MV-4-11 (cell line): Measurements from ENCODE around the gene PNPLA5.
A peak's percentile ranks its signal among the peaks of the same experiment; 100 is the strongest.

Source experiments
- DNase-seq: peaks from one replicate; lab custom pipeline; 2025; lab: John Stamatoyannopoulos, UW

The PNPLA5 gene

DNA sequence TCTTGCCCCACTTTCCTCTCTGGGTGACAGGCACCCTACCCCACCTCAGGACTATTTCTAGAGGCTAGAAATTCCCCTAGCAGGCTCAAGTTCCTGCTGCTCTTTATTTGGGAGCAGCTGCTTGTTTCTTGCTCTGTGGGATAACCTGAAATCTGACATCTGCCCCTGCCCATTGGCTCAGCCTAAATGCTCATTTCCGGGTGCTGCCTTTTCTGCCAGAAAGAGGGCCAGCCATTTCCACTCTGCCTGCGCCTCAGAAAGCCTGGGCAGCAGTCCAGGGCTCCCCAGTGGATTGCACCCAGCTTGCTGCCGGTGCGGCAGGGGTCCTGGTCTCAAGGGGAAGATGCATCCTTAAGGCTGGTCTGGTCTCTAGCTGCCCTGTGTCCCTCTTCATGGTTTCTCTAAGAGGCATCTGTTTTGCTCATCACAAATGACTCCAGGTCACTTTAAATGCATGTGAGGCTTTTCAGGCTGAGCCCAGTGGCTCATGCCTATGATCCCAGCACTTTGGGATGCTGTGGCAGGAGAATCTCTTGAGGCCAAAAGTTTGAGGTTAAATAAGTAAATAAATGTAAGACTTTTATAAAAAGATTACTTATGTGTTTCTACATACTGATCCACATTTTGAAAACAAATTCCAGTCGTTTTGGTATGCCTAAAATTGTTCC is 10.3 kb upstream of the PNPLA5 start:
- DNase-seq: no peak

DNA sequence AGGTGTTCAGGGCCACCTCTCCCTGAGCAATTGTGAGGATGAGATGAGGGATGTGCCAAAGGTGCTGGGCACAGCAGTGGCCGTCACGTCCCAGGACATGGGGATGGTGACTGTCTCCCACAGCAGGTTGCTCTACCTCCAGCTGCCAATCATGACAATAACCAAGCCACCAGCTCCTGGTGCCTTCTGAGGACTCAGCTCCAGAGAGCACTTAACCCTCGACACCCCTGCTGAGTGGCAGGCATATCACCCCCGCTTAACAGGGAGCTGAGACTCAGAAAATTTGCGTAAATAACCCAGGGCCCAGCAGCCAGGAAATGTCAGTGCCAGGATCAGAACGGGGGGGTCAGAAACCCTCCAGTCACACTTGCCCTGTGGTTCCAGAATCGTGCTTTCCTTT is 8.4 kb upstream of the PNPLA5 start:
- DNase-seq: no peak

DNA sequence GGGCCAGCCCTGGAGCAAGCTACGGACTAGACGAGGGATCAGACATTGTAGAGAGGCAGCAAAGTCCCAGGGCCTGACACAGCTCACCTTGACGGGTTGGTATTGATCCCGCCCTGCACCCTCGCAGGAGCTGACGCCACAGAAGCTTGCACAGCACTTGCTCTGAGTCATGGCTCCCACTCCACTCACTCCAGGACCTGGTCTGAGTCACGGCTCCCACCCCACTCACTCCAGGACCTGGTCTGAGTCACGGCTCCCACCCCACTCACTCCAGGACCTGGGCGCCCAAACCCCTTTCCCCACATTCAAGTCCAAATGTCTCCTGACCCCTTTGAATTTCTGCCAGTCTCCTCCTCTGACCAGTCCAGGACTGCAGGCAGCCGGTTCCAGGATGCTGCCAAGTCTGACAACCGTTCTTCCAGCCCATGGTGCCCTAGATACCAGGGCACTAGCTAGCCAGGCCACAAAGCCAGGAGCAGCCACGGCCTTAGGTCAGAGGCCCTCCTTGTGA is 6.0 kb upstream of the PNPLA5 start:
- DNase-seq: no peak

DNA sequence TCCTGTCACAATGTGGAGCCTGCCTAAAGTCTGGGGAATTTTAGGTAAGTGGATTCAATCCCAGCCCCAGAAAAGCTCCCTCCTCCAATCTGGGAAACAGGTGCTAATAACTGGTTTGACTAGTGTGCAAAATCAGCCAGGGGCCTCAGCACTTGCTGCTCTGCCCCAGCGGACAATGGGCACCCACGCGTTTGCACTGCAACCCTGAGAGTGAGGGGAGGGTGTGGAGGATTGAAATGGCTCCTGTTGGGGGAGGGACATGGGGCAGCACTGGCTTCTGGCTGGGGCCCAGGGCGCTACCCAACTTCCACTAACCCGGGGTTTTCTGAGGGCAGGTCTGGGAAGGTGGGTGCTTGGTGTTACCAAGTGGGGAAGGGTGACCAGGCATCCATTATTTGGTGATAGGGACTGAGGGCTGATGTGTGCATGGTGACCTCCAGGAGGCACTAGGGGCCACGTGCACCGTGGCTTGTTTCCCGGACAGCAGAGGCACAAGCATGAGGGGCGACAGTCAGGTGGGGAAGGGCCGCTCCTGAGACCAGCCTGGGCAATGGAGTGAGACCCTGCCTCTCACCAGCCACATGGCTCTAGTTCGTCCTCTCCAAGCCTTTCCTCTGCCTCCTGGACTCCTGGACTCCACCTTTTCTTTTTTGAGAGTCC is 4.3 kb upstream of the PNPLA5 start:
- no peak for DNase-seq

DNA sequence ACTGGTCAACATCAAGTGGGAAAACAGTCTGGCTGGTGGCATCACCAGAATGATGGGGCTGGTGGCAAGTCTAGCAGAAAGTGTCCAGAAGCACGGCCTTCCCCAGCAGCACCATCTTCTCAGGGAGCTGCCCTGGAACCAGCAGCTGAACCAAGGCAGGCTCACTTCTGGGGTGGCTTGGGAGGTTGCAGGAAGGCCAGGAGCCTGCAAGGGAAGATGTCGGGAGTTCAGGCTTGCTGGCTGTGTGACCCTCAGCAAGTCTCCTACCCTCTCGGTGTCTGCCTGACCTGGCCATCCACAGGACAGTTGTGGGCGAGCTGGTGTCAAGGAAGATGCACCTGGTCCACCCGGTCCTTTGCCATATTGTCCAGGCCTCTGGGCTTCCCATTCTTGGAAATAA is 2.3 kb upstream of the PNPLA5 start:
- DNase-seq: no peak

DNA sequence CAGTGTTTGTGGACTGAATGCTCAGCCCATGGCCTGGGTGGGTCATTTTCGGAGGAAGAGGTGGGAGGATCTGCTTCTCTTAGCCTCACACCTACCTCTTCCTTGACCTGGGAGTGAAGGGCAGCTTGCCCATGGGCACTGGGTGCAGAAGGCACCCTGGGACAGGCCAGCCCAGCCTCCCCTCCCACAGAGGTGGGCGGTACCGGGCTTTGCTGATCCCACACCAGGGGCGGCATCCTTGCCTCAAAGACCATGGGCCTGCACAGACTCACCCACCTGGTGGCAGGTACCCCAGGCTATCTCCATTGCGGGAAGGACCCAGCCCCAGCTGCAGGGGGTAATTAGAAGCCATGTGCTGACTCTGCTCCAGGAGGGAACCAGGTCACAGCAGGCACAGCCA is 1.5 kb upstream of the PNPLA5 start:
- no peak for DNase-seq

DNA sequence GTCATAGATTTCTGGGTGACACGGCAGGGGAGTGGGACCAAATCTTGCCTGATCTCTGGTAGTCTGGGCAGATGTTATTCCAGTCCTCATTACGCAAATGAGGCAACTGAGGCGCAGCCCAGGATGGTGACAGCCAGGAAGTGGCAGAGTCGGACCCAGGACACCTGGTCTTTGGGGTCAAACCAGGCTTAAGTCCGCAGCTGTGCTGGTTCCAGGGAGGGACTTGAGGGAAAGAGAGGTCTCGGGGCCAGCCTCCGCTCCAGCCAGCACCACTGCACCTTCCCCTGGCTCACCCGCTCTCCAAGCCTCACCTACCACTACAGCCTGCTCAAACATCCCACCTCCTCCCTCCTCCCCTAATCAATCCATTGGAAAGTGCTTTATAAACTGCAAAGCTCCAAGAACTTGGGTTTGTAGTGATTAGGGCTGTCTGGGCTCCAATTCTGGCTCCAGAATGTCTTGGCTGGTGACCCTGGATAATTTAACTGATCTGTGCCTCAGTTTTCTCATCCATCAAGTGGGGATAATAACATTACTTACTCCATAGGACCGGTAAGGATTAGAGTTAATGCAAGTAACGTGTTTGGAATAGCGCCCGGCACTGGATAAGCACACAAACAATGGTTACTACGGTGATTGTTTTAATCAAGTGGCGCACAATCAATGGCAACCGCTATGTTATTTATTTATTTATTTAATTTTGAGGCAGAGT is 526 bp upstream of the PNPLA5 start:
- DNase-seq: no peak

DNA sequence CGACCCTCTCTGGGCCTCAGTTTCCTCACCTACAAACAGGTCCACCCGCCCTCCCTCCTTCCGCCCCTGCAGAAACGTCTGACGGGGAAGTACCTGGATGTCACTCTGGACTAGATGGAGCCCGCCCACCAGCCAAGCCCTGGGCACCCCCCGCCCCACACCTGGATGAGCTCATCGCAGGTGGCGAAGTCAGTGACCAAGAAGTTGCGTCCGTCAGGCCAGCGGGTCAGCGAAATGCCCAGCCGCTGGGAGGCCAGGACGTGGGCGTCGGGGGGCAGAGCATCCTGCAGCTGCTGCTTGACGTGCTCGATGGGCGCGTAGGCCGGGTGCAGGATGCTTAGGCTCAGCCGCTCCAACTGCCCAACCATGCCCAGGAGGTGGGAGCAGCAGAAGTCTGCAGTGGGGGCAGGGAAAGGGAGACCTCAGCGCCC is 897 bp downstream of the PNPLA5 start:
- no peak for DNase-seq

DNA sequence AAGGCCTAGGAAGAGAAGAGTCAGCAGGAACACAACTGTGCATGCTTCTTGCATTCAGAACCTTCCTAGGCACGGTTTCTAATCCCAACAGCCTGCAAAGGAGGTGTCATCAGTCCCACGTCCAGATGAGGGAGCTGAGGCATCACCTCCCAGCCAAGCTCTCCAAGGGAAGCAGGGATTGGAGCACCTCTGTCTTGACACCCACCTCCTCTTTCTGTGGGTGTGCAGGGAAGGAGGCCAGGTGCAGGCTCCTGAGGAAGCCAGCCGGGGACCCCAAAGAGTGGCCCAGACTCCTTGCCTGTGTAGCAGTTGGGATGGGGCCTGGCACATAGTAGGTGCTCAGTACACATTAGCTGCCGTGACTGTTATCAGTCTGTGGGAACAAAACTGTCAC is 2.0 kb downstream of the PNPLA5 start:
- DNase-seq: no peak

DNA sequence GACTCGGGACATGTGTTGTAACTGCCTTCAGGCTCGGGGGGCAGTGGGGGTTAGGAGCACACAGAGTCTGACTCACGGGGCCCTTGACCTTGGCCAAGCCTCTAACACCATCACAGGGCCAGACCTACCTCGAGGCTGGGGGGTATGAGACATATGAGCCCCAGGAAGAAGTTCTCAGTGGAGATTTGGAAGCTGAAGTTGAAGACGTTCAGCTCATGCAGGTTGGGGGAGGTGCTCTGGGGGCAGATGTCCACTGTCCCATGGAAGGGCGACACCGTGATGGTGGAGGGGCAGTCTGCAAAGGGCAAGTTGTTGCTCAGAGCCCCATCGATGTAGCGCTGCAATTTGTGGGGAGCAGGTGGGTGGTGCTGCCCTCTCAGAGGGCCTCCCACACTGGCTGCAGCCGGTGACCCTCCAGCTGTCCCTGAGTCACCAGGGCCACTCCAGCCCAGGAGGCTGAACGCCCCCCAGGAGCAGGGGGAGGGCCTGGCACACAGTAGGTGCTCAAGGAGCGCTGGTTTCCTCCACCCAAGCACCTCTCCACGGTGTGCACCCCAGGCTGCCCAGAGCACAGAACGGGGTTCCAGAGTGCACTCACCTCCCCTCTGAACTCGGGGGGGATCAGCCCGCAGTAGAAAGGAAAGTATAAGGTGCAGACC is 2.5 kb downstream of the PNPLA5 start:
- no peak for DNase-seq

DNA sequence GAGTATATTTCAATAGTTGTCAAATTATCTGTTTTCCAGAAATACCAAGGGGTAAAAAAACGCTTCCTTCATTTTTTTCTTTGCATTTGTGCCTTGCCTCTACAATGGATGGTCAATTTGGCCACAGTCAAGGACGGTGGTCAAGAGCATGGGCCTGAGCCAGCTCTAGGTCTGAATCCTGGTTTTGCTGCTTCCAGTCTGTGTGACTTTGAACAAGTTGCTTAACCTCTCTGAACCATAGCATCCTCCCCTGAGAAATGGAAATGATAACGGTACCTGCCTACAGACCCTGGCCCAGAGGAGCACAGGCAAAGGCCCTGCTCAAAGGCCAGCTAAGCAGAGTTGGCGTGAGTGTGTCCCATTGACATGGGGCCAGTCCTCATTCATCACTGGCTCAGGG is 3.1 kb downstream of the PNPLA5 start:
- no peak for DNase-seq

DNA sequence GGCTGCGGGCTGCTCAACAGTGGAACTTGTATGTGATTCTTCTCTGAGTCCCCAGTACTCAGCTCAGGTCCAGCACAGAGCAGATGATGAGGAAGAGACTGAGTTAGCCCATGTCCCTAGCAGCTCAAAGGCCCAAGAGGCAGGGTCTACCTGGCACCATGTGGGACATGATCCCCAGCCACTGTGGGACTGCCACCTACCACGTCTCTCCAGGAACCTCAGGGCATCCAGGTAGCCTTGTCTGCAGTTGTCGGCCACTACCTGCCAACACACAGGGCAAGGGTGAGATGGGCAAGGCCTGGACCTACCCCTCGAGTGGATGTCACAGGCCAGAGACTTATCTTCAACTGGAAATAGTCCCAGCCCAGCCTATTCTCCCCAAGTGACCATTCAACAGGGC is 4.4 kb downstream of the PNPLA5 start:
- no peak for DNase-seq

DNA sequence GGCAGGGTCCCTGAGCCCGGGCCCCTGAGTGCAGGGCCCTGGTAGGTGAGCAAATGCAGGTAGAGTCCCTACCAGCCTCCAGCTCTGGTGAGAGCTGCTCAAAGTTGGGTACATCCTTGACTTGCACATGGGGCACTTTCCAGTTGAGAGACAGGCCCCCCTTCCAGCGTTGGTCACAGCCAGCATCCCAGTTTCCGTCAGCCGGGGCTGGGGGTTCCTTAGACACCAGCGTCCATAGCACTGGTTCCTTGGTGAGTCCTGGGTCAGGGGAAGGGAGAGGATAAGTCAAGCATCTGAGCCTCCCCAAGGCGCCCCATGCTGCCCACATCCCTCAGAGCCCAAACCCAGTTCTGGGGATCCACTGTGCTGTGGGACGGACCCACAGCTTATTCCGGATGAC is 5.6 kb downstream of the PNPLA5 start:
- no peak for DNase-seq

DNA sequence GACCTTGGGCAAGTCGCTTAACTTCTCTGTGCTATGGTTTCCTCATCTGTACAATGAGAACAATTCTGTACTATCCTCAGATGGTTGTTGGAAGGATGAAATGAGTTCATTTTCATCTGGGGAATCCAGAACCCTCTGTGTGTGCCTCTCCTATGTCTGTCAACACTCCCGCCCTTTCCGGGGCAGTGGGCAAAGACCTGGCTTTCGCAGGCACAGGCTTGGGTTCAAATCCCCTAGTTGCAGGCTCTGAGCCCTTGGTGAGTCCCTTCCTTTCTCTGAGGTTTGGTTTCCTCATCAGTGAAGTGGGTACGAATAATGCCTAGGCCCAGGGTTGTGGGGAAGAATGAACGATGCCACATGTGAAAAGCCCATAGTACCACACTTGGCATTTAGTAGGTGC is 6.0 kb downstream of the PNPLA5 start:
- no peak for DNase-seq

DNA sequence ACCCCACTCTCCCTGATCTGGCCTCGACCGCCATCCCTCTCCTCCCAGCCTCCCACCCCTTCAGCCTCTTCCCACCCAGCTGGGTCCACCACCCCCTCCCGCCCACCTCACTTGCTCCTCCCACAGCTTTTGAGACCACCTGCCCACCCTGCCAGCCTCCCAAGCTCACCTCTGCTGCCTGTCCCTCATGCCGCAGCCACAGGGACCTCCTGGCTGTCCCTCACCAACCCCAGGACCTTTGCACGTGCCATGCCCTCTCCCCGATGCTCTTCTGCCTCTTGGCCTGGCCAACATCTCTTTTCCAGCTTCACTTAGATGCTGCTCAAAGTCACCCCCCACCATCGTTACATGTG is 6.5 kb downstream of the PNPLA5 start:
- DNase-seq: no peak

DNA sequence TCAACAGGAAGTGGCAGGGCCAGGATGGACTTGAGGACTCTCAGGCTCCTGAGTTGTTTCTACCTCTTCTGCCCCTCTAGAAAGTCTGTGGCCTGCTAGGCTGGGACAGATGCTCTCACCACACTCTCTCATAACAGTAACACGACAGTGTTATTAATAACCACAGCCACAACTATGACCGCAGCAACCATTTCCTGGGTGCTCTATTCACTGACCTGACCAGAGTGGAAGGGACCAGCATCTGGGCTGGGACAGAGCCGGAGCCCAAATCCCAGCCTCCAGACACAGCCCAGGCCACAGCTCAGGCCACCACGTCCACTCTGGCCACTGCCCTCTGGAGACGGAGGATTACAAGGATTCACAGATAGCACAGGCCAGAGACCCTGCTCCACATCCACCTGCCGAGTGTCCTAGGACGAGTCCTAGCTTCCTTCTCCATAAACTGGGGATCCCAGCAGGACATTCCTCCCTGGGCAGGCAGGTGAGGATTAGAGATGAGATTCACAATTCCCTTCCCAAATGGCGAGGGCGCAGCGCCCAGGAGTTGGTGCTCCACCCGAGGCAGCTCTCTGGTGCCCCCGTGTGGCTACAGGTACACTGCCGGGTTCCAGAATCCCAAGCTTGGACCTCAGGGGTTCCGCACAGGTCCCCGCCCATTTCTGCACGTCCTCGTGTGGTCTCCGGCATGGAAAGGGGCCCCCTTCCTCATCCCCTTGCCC is 7.1 kb downstream of the PNPLA5 start:
- DNase-seq: peak; percentile 78

DNA sequence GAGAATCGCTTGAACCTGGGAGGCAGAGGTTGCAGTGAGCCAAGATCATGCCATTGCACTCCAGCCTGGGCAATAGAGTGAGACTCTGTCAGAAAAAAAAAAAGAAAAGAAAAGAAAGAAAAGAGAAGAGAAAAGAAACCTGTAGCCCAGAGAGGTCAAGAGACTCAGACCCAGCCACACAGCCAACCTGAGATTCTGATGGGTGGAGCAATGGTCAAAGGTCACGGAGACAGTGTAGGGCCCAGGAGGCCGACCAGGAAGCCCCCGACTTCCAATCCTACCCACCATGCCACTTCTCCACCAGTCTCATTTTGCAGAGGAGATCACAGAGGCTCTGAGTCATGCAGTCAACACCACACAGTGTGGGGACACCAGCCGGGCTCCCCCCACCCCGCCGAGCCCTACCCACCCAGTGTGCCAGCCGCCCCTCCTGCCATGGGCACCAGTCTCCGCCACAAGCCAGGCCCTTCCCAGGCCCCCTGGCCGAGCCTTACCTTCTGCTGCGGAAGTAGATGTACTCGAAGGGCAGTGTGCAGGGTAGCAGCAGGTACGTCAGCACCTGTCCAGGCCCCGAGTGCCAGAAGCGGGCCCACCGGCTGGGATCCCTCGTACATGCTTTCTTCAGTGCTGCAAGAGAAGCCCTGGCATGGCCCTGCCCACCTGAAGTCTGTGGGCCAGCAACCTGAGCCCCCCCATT is 7.9 kb downstream of the PNPLA5 start:
- DNase-seq: no peak

DNA sequence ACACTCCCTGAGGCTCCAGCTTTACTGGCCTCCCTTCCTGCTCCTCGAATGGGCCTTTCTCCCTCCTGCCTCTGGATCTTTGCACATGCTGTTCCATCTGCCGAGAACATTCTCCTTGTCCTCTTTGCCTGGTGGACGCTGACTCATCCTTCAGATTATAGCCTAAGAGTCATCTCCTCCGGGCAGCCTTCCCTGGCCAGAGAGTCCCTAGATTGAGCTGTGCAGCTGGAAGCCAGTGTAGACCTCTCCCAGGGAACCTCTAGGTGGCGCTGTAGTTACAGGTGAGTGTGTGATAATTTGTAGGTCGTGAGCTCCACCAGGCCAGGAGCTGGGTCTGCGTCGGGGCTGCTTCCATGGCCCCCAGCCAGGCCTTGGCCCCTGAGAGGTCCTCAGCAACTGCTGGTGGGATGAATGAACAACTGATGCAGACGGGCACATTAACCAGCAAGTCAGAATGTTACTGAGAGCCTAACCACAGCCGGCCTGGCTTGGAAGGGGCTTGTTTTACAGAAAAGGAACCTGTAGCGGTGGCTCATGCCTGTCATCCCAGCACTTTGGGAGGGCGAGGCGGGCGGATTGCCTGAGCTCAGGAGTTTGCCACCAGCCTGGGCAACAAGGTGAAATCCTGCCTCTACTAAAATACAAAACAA is 8.7 kb downstream of the PNPLA5 start:
- peak; percentile 53 for DNase-seq

DNA sequence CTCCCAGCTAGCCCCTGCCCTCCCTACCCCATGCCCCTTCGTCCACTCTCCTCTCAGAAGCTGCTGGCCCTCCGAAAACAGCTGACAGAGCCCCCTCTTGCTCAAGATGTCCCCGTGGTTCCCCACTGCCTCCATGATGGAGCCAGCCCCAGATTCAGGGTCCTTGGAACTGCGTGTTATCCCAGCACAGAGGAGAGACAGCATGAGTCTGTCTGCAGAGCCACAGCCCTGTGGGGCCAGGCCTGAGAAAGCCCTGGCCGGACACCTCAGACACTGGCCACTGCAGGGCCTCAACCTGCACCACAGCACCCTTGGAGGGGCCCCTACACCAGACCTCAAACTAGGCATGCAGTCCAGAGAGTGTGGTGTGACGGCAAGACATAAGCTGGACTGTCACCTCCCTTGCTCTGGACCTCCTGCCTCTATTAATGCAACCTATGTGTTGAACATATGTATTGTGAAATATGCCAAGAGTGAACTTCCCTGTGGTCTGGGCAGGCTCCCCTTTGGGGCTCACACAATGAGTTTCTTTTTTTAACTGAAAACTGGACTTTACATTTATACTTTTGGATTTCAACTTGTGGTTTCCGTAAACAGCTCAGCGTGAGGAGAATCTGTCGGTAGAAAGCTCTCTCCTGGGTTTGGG is 9.6 kb downstream of the PNPLA5 start:
- peak; percentile 68 for DNase-seq
